ENCODE results near the gene ARHGDIB.

DNA sequence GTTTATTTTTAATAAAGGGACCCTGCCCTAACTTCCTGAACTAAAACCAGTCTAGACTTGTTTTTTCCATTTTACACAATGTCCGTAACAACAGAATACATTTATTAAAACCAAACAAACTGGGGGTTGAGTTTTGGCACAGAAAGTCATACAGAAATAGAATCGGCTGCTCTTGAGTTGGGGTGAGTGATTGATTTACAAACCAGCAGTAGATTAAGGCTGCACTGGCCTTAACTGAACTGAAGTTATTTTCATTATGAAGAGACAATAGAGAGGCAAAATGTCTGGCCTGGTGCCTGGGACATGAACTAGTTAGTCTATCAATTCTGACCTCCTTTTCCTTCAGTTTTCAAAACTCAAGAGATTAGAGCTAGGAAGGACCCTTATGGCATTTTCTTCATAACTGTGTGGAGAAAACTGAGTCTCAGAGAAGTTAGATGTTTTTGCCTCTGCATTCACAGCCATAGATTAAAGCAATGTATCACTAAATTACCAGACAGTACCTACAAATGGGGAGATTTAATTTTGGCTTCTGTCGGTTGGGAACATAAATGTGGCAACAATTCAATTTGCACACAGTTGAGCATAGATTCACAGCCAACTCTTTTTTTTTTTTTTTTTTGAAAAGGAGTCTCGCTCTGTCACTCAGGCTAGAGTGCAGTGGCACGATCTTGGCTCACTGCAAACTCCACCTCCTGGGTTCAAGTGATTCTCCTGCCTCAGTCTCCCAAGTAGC is 56.0 kb downstream of the ARHGDIB start:
- TF ChIP-seq, protein P1, sequence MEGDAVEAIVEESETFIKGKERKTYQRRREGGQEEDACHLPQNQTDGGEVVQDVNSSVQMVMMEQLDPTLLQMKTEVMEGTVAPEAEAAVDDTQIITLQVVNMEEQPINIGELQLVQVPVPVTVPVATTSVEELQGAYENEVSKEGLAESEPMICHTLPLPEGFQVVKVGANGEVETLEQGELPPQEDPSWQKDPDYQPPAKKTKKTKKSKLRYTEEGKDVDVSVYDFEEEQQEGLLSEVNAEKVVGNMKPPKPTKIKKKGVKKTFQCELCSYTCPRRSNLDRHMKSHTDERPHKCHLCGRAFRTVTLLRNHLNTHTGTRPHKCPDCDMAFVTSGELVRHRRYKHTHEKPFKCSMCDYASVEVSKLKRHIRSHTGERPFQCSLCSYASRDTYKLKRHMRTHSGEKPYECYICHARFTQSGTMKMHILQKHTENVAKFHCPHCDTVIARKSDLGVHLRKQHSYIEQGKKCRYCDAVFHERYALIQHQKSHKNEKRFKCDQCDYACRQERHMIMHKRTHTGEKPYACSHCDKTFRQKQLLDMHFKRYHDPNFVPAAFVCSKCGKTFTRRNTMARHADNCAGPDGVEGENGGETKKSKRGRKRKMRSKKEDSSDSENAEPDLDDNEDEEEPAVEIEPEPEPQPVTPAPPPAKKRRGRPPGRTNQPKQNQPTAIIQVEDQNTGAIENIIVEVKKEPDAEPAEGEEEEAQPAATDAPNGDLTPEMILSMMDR (IDR thresholded peaks at IDR 0.05; ENCODE audit: insufficient read depth, low read length) = no peak
- TF ChIP-seq POLR2AphosphoS5 (IDR thresholded peaks at IDR 0.05; ENCODE audit: low read depth) (no peak), GABPA (IDR thresholded peaks at IDR 0.05; ENCODE audit: low read depth) (no peak)
- TF ChIP-seq, protein P2, sequence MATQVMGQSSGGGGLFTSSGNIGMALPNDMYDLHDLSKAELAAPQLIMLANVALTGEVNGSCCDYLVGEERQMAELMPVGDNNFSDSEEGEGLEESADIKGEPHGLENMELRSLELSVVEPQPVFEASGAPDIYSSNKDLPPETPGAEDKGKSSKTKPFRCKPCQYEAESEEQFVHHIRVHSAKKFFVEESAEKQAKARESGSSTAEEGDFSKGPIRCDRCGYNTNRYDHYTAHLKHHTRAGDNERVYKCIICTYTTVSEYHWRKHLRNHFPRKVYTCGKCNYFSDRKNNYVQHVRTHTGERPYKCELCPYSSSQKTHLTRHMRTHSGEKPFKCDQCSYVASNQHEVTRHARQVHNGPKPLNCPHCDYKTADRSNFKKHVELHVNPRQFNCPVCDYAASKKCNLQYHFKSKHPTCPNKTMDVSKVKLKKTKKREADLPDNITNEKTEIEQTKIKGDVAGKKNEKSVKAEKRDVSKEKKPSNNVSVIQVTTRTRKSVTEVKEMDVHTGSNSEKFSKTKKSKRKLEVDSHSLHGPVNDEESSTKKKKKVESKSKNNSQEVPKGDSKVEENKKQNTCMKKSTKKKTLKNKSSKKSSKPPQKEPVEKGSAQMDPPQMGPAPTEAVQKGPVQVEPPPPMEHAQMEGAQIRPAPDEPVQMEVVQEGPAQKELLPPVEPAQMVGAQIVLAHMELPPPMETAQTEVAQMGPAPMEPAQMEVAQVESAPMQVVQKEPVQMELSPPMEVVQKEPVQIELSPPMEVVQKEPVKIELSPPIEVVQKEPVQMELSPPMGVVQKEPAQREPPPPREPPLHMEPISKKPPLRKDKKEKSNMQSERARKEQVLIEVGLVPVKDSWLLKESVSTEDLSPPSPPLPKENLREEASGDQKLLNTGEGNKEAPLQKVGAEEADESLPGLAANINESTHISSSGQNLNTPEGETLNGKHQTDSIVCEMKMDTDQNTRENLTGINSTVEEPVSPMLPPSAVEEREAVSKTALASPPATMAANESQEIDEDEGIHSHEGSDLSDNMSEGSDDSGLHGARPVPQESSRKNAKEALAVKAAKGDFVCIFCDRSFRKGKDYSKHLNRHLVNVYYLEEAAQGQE (IDR thresholded peaks at IDR 0.05; ENCODE audit: insufficient replicate concordance, low read depth) = no peak
